GM23338 (cell line): ENCODE measurements around the gene TRPC4. TPM values are rescaled to one million over a fixed set of nuclear protein-coding genes. Genes with fewer than 3 reads are reported as not detected.

Source experiments
- ATAC-seq: fragments of 200-7000 bp; cut with Tn5 transposase; 3 replicates; pipeline ENCODE4 v1.9.1; 2020
- DNase-seq: peaks from one replicate; pipeline ENCODE4 v3.0.0-alpha.2; 2015; ENCODE audit warnings: low spot score
- H2AFZ ChIP-seq: fragments of 200-600 bp; sonication (generic); 2 replicates; pipeline ENCODE4 v1.8.0; 2016; ENCODE audit warnings: antibody characterized with exemption, mild to moderate bottlenecking, moderate library complexity
- H3F3A ChIP-seq: fragments of 200-600 bp; sonication (generic); replicated peaks from 2 replicates; pipeline ENCODE4 v1.8.0; 2017; ENCODE audit warnings: antibody characterized with exemption, mixed run types, low read depth
- H3K27ac ChIP-seq: fragments of 200-600 bp; sonication (generic); 2 replicates; pipeline ENCODE4 v1.6.1; 2016; ENCODE audit warnings: low read depth
- H3K27me3 ChIP-seq: fragments of 200-600 bp; sonication (generic); 2 replicates; pipeline ENCODE4 v1.8.0; 2016; ENCODE audit warnings: mild to moderate bottlenecking, mixed run types, moderate library complexity; ENCODE audit not compliant: insufficient read depth
- H3K36me3 ChIP-seq: fragments of 200-600 bp; sonication (generic); 2 replicates; pipeline ENCODE4 v1.8.0; 2016; ENCODE audit warnings: mild to moderate bottlenecking; ENCODE audit not compliant: insufficient read depth
- H3K4me1 ChIP-seq: fragments of 200-600 bp; sonication (generic); 2 replicates; pipeline ENCODE4 v1.8.0; 2016; ENCODE audit warnings: mild to moderate bottlenecking, moderate library complexity; ENCODE audit not compliant: insufficient read depth
- H3K4me2 ChIP-seq: fragments of 200-600 bp; sonication (generic); 2 replicates; pipeline ENCODE4 v1.7.1; 2017; ENCODE audit warnings: mixed run types
- H3K4me3 ChIP-seq: fragments of 200-600 bp; sonication (generic); 2 replicates; pipeline ENCODE4 v1.6.1; 2016; ENCODE audit warnings: mixed run types
- H3K79me2 ChIP-seq: fragments of 200-600 bp; sonication (generic); replicated peaks from 2 replicates; pipeline ENCODE4 v1.8.0; 2017; ENCODE audit warnings: mild to moderate bottlenecking; ENCODE audit not compliant: insufficient read depth
- H3K9me2 ChIP-seq: fragments of 200-600 bp; sonication (generic); 2 replicates; pipeline ENCODE4 v1.8.0; 2017; ENCODE audit not compliant: insufficient read depth
- H4K20me1 ChIP-seq: fragments of 200-600 bp; sonication (generic); replicated peaks from 2 replicates; pipeline ENCODE4 v1.8.0; 2017; ENCODE audit warnings: mild to moderate bottlenecking; ENCODE audit not compliant: insufficient read depth
- H3K27ac Mint-ChIP-seq: 2 replicates; pipeline ENCODE4 v1.8.0; 2020; ENCODE audit warnings: inconsistent platforms, mild to moderate bottlenecking, moderate library complexity, mixed read lengths
- H3K27me3 Mint-ChIP-seq: 3 replicates; pipeline ENCODE4 v1.8.0; 2022; ENCODE audit warnings: low read depth, mild to moderate bottlenecking, moderate library complexity, mixed read lengths, inconsistent platforms; ENCODE audit not compliant: insufficient read depth, poor library complexity
- H3K36me3 Mint-ChIP-seq: 3 replicates; pipeline ENCODE4 v1.8.0; 2021; ENCODE audit warnings: low read depth, mild to moderate bottlenecking, inconsistent platforms, moderate library complexity, mixed read lengths
- H3K4me1 Mint-ChIP-seq: 3 replicates; pipeline ENCODE4 v1.8.0; 2020; ENCODE audit warnings: mild to moderate bottlenecking, inconsistent platforms, mixed read lengths
- H3K4me3 Mint-ChIP-seq: 3 replicates; pipeline ENCODE4 v1.8.0; 2021; ENCODE audit warnings: moderate library complexity, mild to moderate bottlenecking, inconsistent platforms, mixed read lengths
- H3K9me3 Mint-ChIP-seq: 3 replicates; pipeline ENCODE4 v1.8.0; 2020; ENCODE audit warnings: moderate library complexity, mild to moderate bottlenecking, inconsistent platforms, mixed read lengths
- CREB1 ChIP-seq: fragments of 250-450 bp; sonication (Bioruptor Pico); IDR thresholded peaks from 2 replicates; pipeline ENCODE4 v1.5.0; 2020; ENCODE audit warnings: low read depth, mild to moderate bottlenecking, moderate library complexity
- JUNB ChIP-seq: IDR thresholded peaks from one replicate; pipeline ENCODE4 v1.6.1; 2016; ENCODE audit warnings: antibody characterized with exemption; ENCODE audit not compliant: unreplicated experiment
- STAT1 ChIP-seq: IDR thresholded peaks from one replicate; pipeline ENCODE4 v1.6.1; 2016; ENCODE audit warnings: antibody characterized with exemption; ENCODE audit not compliant: unreplicated experiment
- ZNF462 ChIP-seq: fragments of 250-450 bp; sonication (Bioruptor Pico); IDR thresholded peaks from 2 replicates; pipeline ENCODE4 v1.5.0; 2020; ENCODE audit warnings: mild to moderate bottlenecking, moderate library complexity
- polyA plus RNA-seq: library from polyadenylated mRNA; unstranded; fragments of >200 nt; fragmentation: Nextera tagmentation; extraction: Ambion mirVana; gene quantifications from 2 replicates; pipeline ENCODE4 v1.2.1, GENCODE V29; 2016
- total RNA-seq: library from RNA; depleted of rRNA; stranded (reverse); fragments of >200 nt; shearing (Covaris generic); gene quantifications from 2 replicates; pipeline ENCODE4 v1.2.3, GENCODE V29; 2014

Gene TRPC4
- total and polyA plus RNA-seq, 2 experiments from 2014 or later, result 1.1 to 2.1 TPM

- no peak overlapping the region for H3K27ac ChIP-seq
- H4K20me1 ChIP-seq, result no peaks in the 10 kb centered on the region
- H3K79me2 ChIP-seq, result no peaks in the 10 kb centered on the region
- no peak overlapping the region for H2AFZ ChIP-seq
- DNase-seq (no peak), ATAC-seq (no peak)
- no peak overlapping the region for H3K4me3 Mint-ChIP-seq
- H3K4me2 ChIP-seq, result no peak overlapping the region
- H3K27ac Mint-ChIP-seq, result no peak overlapping the region
- no peaks in the 10 kb centered on the region for H3K4me1 Mint-ChIP-seq
- H3K4me1 ChIP-seq, result no peaks in the 10 kb centered on the region
- H3K9me3 Mint-ChIP-seq, result no peaks in the 10 kb centered on the region
- peaks cover 5% of the 10 kb centered on the region; the same call in 1 of the 2 replicates for H3K9me2 ChIP-seq
- no peaks in the 10 kb centered on the region for H3K36me3 Mint-ChIP-seq
- H3K27me3 Mint-ChIP-seq, result no peaks in the 10 kb centered on the region
- no peaks in the 10 kb centered on the region for H3K27me3 ChIP-seq
- TF ChIP-seq ZNF462 (CRISPR knock-in tag) (no peak), JUNB (no peak)
- no peaks in the 10 kb centered on the region for H3K36me3 ChIP-seq
- no peak overlapping the region for H3K4me3 ChIP-seq
- H3F3A ChIP-seq, result no peaks in the 10 kb centered on the region
Observed at GRCh38 chr13:37657956-37658355, 211.6 kb downstream of the TRPC4 start.

GRCh38 chr13:37657134-37657533 lies 212.4 kb downstream of the TRPC4 start:
- Histone ChIP-seq H3F3A (no peaks in the 10 kb centered on the region), H4K20me1 (no peaks in the 10 kb centered on the region), H3K9me2 (peaks cover 5% of the 10 kb centered on the region; the same call in 1 of the 2 replicates), H2AFZ (no peak overlapping the region), H3K27me3 (no peaks in the 10 kb centered on the region), H3K36me3 (no peaks in the 10 kb centered on the region), H3K4me1 (no peaks in the 10 kb centered on the region), H3K27ac (no peak overlapping the region), H3K4me3 (no peak overlapping the region), H3K79me2 (no peaks in the 10 kb centered on the region), H3K4me2 (no peak overlapping the region)
- H3K27me3 Mint-ChIP-seq, result no peaks in the 10 kb centered on the region
- TF ChIP-seq CREB1 (CRISPR knock-in tag) (no peak), STAT1 (no peak)
- no peak overlapping the region for H3K4me3 Mint-ChIP-seq
- ATAC-seq, result no peak
- no peak overlapping the region for H3K27ac Mint-ChIP-seq
- no peaks in the 10 kb centered on the region for H3K36me3 Mint-ChIP-seq
- no peaks in the 10 kb centered on the region for H3K4me1 Mint-ChIP-seq
- no peak for DNase-seq
- no peaks in the 10 kb centered on the region for H3K9me3 Mint-ChIP-seq
